Measurements from ENCODE around the gene MTSS2.

Gene MTSS2

DNA sequence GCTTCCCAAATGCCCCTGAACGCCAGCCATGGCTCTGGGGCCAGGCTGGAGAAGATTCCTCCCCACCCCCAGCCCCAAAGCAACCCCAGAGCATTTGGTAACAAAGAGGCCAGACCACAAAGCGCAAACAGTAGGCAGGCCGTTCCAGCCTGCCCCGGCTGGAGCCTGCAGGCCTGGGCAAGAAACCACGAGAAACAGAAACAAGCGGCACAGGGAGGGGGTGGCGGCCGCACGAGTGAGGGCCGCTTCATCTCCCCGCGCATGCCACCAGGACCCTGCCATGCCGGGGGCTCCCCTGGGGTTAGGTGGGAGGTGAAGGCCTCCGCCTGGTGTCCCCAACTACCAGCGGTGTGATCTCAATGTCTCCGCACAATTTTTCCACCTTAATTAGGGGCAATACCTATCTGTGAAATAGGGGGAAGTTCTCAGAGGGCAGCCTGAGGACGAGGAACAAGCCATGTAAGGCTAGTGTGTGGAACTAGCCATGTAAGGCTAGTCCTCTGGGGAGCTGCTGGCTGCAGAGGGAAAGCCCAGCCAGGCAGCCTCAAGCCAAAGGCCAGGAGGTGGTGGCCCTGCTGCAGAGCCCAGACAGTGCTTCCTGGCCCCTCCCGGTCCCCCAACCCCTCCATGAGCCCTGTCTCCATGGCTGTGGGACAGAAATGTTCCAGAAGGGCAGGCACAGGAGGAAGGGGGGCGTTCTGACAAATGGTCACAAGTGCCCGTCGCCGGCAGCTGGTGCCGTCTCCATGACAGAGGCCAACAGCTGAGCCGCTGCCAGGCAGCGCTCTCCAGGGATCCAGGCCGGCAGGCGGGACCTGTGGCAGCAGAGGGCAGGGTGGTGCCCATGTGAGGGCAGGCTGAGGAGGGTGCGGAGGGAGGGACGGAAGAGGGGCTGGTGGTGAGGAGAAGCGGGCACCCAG lies 14.5 kb upstream of the MTSS2 start:
- no peak for DNase-seq (ENCODE audit: low read depth in 2 of 2)

DNA sequence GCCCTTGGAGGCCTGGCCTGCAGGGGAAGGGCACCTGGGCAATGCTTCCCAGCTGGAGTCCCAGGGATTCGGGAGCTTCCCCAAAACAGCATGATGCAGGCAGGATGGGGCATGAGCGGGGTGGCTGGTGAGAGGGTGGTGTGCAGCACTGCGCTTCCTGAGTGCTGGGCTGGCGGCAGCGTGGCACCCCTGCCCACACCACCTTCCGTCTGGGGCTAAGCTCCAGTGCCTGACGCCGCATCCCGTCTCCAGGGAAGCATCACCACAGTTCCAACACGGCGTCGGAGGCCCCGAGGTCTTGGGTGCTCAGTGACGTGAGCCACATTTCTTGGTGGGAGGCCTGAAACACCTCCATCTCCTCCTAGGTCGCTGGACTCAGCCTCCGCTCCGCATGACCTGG lies 13.8 kb upstream of the MTSS2 start:
- no peak for DNase-seq (ENCODE audit: low read depth in 2 of 2)

- DNase-seq (ENCODE audit: low read depth in 2 of 2), result no peak
These were observed 13.0 kb upstream of the MTSS2 start for GRCh38 chr16:70698901-70699300.

- no peak for DNase-seq (ENCODE audit: low read depth in 2 of 2)
These were observed 11.8 kb upstream of the MTSS2 start for GRCh38 chr16:70697594-70698170.

GRCh38 chr16:70696952-70697593 lies 11.2 kb upstream of the MTSS2 start:
- no peak for DNase-seq (ENCODE audit: low read depth in 2 of 2)

DNA sequence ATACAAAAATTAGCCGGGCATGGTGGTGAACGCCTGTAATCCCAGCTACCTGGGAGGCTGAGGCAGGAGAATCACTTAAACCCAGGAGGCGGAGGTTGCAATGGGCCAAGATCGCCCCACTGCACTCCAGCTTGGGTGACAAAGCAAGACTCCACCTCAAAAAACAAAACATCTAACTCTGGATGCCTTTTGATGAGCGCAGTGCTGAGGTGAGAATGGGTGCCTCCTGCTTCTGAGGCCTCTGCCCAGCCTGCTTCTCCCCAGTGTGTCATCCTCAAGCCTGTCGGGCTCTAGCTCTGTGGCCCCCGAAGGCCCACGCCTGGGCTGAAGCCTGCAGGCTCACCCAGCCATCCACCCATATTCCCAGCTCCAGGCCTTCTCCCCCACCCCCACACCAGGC lies 10.5 kb upstream of the MTSS2 start:
- DNase-seq (ENCODE audit: low read depth in 2 of 2), result no peak

DNA sequence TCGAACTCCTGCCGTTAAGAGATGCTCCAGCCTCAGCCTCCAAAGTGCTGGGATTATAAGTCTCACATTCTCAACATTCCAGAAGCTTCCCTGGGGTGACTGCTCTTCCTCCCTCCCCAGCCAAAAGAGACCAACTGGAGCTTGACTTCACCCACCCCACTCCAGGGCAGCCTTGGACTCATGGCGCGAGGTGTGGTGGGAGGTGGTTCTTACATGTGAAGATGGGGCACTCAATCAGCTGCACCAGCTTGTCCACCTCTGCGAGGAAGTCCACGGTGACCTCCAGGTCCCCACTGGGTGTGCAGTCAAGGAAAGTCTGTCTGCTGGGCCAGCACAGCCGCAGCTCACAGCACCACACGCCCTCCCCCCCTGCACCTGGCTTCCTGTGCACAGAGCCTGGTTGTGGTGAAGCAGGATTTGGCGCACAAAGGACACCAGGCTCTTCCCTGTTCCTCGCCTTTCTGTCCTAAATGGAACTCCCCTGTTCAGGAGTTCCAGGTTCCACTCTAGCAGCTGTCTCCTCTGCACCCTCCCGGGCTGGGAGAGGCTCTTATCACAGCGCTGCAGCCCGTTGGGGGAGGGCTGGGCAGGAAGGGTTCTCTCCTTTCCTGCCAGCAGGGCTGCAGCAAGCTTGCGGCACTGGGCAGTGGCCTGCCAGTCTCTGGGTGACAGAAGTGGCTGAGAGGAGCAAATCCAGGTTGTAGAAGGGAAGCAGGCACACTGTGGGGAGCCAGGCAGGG lies 9.6 kb upstream of the MTSS2 start:
- DNase-seq (ENCODE audit: low read depth in 2 of 2), result no peak

DNA sequence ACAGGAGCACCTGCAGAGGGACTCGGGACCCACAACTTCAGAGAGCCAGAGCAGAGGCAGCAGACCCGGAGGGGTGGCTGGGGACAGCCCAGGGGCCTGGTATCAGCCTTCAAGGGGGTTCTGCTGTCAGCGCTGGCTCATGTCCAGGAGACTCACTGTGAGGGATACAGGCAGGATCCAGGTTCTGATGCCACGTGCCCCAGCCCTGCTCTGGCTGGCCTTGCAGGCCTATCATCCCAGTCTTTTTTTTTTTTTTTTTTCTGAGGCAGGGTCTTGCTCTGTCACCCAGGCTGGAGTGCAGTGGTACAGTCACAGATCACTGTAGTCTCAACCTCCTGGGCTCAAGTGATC lies 9.0 kb upstream of the MTSS2 start:
- DNase-seq (ENCODE audit: low read depth in 2 of 2), result no peak

GRCh38 chr16:70694088-70694867 lies 8.4 kb upstream of the MTSS2 start:
- no peak for DNase-seq (ENCODE audit: low read depth in 2 of 2)

DNA sequence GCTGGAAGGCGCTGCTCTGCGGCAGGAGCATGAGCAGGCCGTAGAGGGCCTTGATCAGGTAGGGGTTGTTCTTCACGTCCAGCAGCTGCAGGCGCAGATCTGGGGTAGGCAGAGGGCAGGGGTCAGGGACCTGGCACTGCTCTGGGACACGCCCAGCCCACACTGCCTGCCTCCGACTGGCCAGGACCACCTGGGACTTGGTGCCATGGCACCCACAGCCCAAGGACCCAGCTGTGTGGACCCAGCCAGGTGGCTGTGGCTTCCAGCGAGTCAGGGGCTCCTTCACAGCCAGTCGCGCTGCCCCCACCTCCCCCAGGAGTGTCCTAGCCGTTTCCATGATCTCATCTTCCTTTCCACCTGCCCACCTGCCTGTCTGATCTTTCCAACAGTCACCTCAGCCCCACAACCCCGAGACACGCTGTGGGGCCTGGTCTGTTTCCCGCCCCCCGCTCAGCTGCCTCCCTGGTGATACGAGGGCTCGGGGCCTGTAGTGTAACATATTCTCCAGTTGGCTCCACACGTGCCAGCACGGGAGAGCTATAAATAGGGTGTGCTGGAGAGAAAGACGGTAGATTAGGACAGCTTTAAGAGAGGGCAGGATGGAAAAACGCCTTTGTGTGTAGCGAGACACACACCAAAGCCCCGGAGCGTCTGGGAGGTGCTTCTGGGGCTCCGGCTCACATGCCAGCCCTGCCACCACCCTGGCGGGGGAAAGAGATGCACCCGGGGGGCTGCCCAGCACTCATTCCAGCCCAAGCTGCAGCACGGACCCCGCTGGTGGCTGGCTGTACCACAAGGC lies 7.2 kb upstream of the MTSS2 start:
- DNase-seq (ENCODE audit: low read depth in 2 of 2), result no peak

GRCh38 chr16:70692130-70692872 lies 6.4 kb upstream of the MTSS2 start:
- DNase-seq (ENCODE audit: low read depth in 2 of 2), result no peak

GRCh38 chr16:70691223-70692129 lies 5.6 kb upstream of the MTSS2 start:
- no peak for DNase-seq (ENCODE audit: low read depth in 2 of 2)

- no peak for DNase-seq (ENCODE audit: low read depth in 2 of 2)
These were observed 4.4 kb upstream of the MTSS2 start for GRCh38 chr16:70689970-70690891.

GRCh38 chr16:70689035-70689969 lies 3.4 kb upstream of the MTSS2 start:
- DNase-seq (ENCODE audit: low read depth in 2 of 2), result no peak

GRCh38 chr16:70688246-70688742 lies 2.4 kb upstream of the MTSS2 start:
- no peak for DNase-seq (ENCODE audit: low read depth in 2 of 2)

- no peak for DNase-seq (ENCODE audit: low read depth in 2 of 2)
These were observed 1.9 kb upstream of the MTSS2 start for GRCh38 chr16:70687671-70688245.
